EH (cell line): ENCODE results near the gene KDM1B.
"Not testable (repeated sequence)": the region's sequence is repeated elsewhere in the genome, so short reads cannot be mapped to it uniquely, and the experiment has no call there.

Experiments used
- DNase-seq: peaks from one replicate; pipeline ENCODE4 v3.0.0-alpha.2; 2015; ENCODE audit warnings: low read depth

The KDM1B gene

GRCh38 chr6:18189196-18189595, 34.0 kb downstream of the KDM1B start:
- no peak for DNase-seq

DNA sequence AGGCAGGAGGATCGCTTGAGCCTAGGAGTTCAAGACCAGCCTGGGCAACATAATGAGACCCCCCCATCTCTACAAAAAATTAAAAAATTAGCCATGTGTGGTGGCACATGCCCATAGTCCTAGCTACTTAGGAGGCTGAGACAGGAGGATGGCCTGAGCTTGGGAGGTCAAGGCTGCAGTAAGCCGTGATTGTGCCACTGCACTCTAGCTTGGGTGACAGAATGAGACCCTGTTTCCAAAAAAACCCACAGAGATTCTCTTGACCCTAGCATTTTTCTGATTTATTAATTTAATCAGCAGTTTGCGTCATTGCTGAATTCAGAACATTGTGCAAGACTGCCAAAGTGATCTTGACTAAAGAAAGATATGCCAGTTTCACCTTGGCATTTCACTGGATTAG, 36.8 kb downstream of the KDM1B start:
- no peak for DNase-seq

- peak; percentile 51 for DNase-seq
These were observed 48.6 kb downstream of the KDM1B start for GRCh38 chr6:18203786-18204185.

GRCh38 chr6:18204691-18205090, 49.5 kb downstream of the KDM1B start:
- no peak for DNase-seq

DNA sequence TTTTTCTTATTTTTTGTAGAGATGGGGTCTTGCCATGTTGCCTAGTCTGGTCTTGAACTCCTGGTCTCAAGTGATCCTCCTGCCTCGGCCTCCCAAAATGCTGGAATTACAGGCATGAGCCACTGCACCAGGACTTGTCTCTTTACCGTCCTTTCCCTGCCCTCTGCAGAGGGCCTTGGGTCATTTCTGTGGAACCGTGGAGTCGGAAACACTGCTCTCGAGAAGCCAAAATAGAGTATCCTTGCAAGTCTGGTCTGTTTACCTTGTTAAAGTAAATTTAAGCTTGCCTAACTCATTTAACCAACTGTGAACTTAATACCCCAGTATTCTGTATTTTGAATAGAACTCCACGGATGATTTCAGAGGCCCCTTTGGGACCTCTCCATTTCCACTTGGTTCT, 51.4 kb downstream of the KDM1B start:
- DNase-seq: no peak

GRCh38 chr6:18207438-18207837, 52.2 kb downstream of the KDM1B start:
- no peak for DNase-seq

DNA sequence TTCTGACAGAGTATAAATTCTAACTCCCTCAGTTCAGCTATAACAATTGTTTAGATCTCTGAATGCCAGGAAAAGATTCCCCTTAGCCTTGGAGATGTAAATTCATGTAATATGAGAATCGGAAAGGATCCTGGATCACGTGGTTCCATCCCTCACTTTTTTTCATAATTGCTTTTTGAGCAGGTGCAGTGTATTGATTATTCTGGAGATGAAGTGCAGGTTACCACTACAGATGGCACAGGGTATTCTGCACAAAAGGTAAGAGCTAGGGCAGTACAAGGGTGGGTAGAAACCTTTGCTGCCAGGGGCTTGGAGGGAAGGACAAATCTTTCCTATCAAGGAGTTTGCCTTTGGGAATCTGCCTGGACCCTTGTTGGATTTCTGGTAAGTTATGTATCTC, 52.7 kb downstream of the KDM1B start:
- DNase-seq: no peak

- not testable (repeated sequence) for DNase-seq
These were observed 53.6 kb downstream of the KDM1B start for GRCh38 chr6:18208778-18209177.

DNA sequence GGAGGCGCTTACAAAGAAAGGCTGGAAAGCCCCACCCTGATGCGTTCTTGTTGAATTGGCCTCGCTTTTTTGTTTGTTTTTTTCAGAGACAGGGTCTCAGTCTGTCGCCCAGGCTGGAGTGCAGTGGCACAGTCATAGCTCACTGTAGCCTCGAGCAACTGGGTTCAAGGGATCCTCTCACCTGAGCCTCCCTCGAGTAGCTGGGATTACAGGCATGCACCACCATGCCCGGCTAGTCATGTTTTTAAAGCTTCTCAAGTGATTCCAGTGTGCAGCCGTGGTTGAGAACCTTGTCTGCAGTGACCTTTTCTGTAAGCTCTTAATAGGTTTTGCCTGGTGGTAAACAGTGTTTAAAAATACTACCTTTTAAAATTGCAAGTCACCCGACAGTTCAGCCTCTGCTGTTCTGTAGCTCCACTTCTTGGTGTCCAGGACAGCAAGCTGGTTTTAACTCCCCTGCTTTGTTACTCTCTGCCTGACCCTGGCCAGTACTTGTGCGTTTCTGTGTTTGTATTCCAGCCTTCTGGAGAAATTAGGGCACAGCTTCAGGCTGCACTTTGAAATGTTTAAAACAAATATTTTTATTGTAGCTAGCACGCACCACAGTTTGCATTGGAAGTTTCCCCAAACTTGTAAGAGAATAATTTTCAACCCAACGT, 54.4 kb downstream of the KDM1B start:
- DNase-seq: no peak

GRCh38 chr6:18210707-18211106, 55.5 kb downstream of the KDM1B start:
- DNase-seq: no peak

GRCh38 chr6:18211338-18211737, 56.1 kb downstream of the KDM1B start:
- no peak for DNase-seq

DNA sequence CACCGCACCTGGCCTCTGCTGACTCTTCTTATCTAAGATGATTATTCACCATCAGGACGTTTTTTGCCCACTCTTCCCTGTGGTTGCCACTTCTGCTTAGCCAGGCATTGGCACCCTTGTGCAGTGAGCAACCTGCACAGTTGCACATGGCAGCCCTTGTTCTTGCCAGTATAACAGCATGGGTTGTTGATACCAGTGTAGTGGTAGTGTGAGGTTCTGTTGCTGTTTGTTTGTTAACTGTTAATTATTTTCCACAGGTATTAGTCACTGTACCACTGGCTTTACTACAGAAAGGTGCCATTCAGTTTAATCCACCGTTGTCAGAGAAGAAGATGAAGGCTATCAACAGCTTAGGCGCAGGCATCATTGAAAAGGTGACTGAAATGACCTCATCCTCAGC, 57.0 kb downstream of the KDM1B start:
- DNase-seq: no peak

- no peak for DNase-seq
These were observed 58.2 kb downstream of the KDM1B start for GRCh38 chr6:18213439-18213838.

DNA sequence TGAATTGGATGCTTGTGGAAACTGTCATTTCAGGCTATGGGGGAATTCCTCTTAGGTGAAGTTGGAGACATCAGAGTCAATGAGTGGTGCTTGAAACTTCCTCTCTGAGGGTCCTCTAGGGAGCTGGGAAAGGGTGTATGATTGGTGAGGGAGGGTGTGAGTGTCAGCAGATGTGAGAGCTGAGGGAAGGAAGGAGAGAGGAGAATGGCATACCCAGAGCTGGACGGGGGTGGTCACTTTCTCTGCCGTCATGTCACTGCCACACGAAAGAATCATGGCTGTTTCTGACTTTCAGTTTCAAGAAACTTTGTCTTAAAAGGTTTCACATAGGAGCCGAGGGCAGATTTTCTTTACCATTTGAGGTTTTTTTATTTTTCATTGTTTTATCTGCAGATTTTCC, 58.8 kb downstream of the KDM1B start:
- DNase-seq: no peak

- DNase-seq: no peak
These were observed 60.2 kb downstream of the KDM1B start for GRCh38 chr6:18215436-18215835.

DNA sequence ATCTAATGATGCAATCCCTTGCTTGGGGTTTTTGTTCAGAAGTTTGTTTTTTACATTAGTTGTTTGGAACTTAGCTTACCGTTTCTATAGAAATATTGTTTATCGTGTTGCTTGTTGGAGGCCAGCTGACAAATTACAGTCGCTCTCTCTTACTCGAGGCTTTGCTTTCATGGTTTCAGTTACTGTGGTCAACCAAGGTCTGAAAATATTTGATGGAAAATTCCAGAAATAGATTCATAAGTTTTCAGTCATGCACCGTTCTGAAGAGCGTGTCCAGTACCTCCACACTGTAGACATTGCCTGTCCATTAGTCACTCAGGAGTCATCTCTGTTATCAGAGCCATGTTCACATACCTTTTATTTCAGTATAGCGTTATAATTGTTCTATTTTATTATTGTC, 61.2 kb downstream of the KDM1B start:
- DNase-seq: peak; percentile 82

GRCh38 chr6:18218233-18218632, 63.0 kb downstream of the KDM1B start:
- DNase-seq: no peak

GRCh38 chr6:18219591-18219990, 64.4 kb downstream of the KDM1B start:
- DNase-seq: no peak

- DNase-seq: no peak
These were observed 66.0 kb downstream of the KDM1B start for GRCh38 chr6:18221288-18221615.

GRCh38 chr6:18226451-18227105, 71.4 kb downstream of the KDM1B start:
- DNase-seq: peak; percentile 84

GRCh38 chr6:18227166-18227565, 71.9 kb downstream of the KDM1B start:
- DNase-seq: not testable (repeated sequence)

GRCh38 chr6:18228590-18228989, 73.4 kb downstream of the KDM1B start:
- DNase-seq: not testable (repeated sequence)

DNA sequence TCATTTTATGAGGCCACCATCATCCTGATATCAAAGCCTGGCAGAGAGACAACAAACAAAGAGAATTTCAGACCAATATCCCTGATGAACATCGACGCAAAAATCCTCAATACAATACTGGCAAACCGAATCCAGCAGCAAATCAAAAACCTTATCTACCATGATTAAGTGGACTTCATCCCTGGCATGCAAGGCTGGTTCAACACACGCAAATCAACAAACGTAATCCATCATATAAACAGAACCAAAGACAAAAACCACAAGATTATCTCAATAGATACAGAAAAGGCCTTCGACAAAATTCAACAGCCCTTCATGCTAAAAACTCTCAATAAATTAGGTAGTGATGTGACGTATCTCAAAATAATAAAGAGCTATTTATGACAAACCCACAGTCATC, 76.6 kb downstream of the KDM1B start:
- DNase-seq: not testable (repeated sequence)

- DNase-seq: not testable (repeated sequence)
These were observed 78.5 kb downstream of the KDM1B start for GRCh38 chr6:18233770-18234169.
